GM06990 (cell line): ENCODE results near the gene CFAP157.

Experiments
- DNase-seq: peaks from one replicate; pipeline ENCODE4 v3.0.0-alpha.2; 2011; ENCODE audit not compliant: insufficient read length; ENCODE audit errors: extremely low read depth
- H3K27me3 ChIP-seq: replicated peaks from 2 replicates; pipeline ENCODE4 v1.6.0; 2011; ENCODE audit warnings: low read length; ENCODE audit not compliant: control insufficient read depth, insufficient read depth
- H3K36me3 ChIP-seq: 2 replicates; pipeline ENCODE4 v1.5.1; 2011; ENCODE audit warnings: low read length; ENCODE audit not compliant: control insufficient read depth, insufficient read depth
- H3K4me3 ChIP-seq: replicated peaks from 2 replicates; pipeline ENCODE4 v1.5.1; 2011; ENCODE audit warnings: low read depth, mild to moderate bottlenecking, control low read depth, low read length
- TF ChIP-seq, protein P1 (sequence below): IDR thresholded peaks from 2 replicates; pipeline ENCODE4 v1.5.1; 2011; ENCODE audit warnings: low read length, control low read depth, mild to moderate bottlenecking, inconsistent platforms; ENCODE audit not compliant: insufficient read depth, poor library complexity, severe bottlenecking

CFAP157 gene

DNA sequence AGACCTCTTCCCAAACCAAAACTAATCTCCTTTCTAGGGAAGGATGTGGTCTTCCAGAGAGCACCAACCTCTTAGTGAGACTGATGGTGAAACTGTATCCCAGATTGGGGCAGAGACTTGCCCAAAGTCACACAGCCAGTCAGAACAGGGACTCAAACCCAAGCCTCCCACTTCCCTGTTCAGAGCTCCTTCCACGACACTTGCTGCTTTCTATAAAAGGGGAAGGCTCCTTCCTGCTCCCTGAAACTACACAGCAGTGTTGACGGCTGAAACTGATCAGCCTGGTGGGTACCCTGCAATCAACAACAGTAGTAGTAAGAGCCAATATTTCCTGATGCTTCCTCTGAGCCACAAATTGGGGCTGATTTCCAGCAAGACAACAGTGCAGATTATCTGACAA lies 26.8 kb downstream of the CFAP157 start:
- H3K4me3 ChIP-seq = no peak overlapping the region

DNA sequence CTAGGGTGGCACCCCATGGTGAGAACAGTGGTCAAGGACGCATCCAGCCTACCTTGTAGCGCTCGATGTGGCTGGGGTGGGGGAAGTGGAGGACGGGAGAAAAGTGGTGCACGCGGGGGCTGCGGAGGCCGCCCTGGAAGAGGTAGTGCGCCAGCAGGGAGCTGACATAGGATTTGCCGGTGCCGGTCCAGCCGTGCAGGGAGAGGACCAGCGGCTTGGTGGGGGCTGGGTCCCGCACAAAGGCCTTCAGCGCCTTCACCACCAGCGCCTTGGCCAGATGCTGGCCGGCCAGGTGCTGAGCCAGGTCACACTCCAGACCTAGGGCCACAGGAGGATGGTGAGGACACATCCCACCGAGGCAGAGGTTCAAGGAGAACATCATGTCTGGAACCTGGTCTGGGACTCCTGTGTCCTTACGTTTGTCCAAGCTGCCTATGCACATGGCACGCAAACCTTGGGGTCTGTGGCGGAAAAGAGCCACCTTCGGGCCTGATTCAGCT lies 27.5 kb downstream of the CFAP157 start:
- H3K36me3 ChIP-seq = peaks cover 8% of the 10 kb centered on the region

More for the DNA sequence above, 26.8 kb downstream of the CFAP157 start:
- TF ChIP-seq, protein P1, sequence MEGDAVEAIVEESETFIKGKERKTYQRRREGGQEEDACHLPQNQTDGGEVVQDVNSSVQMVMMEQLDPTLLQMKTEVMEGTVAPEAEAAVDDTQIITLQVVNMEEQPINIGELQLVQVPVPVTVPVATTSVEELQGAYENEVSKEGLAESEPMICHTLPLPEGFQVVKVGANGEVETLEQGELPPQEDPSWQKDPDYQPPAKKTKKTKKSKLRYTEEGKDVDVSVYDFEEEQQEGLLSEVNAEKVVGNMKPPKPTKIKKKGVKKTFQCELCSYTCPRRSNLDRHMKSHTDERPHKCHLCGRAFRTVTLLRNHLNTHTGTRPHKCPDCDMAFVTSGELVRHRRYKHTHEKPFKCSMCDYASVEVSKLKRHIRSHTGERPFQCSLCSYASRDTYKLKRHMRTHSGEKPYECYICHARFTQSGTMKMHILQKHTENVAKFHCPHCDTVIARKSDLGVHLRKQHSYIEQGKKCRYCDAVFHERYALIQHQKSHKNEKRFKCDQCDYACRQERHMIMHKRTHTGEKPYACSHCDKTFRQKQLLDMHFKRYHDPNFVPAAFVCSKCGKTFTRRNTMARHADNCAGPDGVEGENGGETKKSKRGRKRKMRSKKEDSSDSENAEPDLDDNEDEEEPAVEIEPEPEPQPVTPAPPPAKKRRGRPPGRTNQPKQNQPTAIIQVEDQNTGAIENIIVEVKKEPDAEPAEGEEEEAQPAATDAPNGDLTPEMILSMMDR = no peak
- DNase-seq = no peak
- Histone ChIP-seq H3K27me3 (no peaks in the 10 kb centered on the region), H3K36me3 (peaks cover 5% of the 10 kb centered on the region)

GRCh38 chr9:127734747-127735529 lies 28.1 kb downstream of the CFAP157 start, which contains the start of gene TOR2A:
TOR2A (minus strand) TSS chr9:127735294; CDS start chr9:127735270, 24 bp downstream.
- peak; percentile 98 for DNase-seq
- peak within 1 kb of the TSS; percentile 79 for H3K4me3 ChIP-seq
- H3K36me3 ChIP-seq = peaks cover 12% of the 10 kb centered on the region
- TF ChIP-seq, protein P1 = peak; percentile 95
- H3K27me3 ChIP-seq = no peaks in the 10 kb centered on the region

More for the DNA sequence above, 27.5 kb downstream of the CFAP157 start:
- TF ChIP-seq, protein P1 = no peak
- no peaks in the 10 kb centered on the region for H3K27me3 ChIP-seq
- no peak for DNase-seq
- H3K4me3 ChIP-seq = peak overlapping the region; percentile 79

- TF ChIP-seq, protein P1 = no peak
- Histone ChIP-seq H3K4me3 (no peak overlapping the region), H3K36me3 (peaks cover 13% of the 10 kb centered on the region), H3K27me3 (no peaks in the 10 kb centered on the region)
- no peak for DNase-seq
These were observed 28.9 kb downstream of the CFAP157 start for GRCh38 chr9:127735530-127736185.

DNA sequence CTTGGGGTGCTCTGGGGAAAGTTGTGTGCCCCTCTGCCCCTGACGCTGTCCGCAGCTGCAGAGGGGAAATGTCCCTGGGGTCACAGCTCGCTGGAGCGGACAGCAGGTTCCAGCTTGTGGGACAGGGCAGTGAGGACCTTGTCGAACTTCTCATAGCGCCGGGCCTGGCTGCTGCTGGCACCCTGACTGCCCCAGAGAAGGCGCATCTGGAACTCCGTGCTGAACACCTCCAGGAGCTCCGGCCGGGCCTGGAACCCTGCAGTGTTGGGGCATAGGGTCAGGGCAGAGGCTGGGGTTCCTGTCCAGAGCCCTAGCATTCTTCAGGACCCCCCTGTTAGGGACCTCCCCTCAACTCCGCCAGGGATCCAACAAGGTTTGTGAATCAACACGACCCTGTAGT lies 31.9 kb downstream of the CFAP157 start:
- H3K36me3 ChIP-seq = peaks cover 20% of the 10 kb centered on the region
- no peak for DNase-seq
- TF ChIP-seq, protein P1 = no peak
- no peak overlapping the region for H3K4me3 ChIP-seq
- no peaks in the 10 kb centered on the region for H3K27me3 ChIP-seq
